GM23338 (cell line): ENCODE measurements around the gene FBN2. TPM values are rescaled to one million over a fixed set of nuclear protein-coding genes. Genes with fewer than 3 reads are reported as not detected.

Source experiments
- ATAC-seq: fragments of 200-7000 bp; cut with Tn5 transposase; 3 replicates; pipeline ENCODE4 v1.9.1; 2020
- DNase-seq: peaks from one replicate; pipeline ENCODE4 v3.0.0-alpha.2; 2015; ENCODE audit warnings: low spot score
- H2AFZ ChIP-seq: fragments of 200-600 bp; sonication (generic); 2 replicates; pipeline ENCODE4 v1.8.0; 2016; ENCODE audit warnings: antibody characterized with exemption, mild to moderate bottlenecking, moderate library complexity
- H3F3A ChIP-seq: fragments of 200-600 bp; sonication (generic); replicated peaks from 2 replicates; pipeline ENCODE4 v1.8.0; 2017; ENCODE audit warnings: antibody characterized with exemption, mixed run types, low read depth
- H3K27ac ChIP-seq: fragments of 200-600 bp; sonication (generic); 2 replicates; pipeline ENCODE4 v1.6.1; 2016; ENCODE audit warnings: low read depth
- H3K27me3 ChIP-seq: fragments of 200-600 bp; sonication (generic); 2 replicates; pipeline ENCODE4 v1.8.0; 2016; ENCODE audit warnings: mild to moderate bottlenecking, mixed run types, moderate library complexity; ENCODE audit not compliant: insufficient read depth
- H3K36me3 ChIP-seq: fragments of 200-600 bp; sonication (generic); 2 replicates; pipeline ENCODE4 v1.8.0; 2016; ENCODE audit warnings: mild to moderate bottlenecking; ENCODE audit not compliant: insufficient read depth
- H3K4me1 ChIP-seq: fragments of 200-600 bp; sonication (generic); 2 replicates; pipeline ENCODE4 v1.8.0; 2016; ENCODE audit warnings: mild to moderate bottlenecking, moderate library complexity; ENCODE audit not compliant: insufficient read depth
- H3K4me2 ChIP-seq: fragments of 200-600 bp; sonication (generic); 2 replicates; pipeline ENCODE4 v1.7.1; 2017; ENCODE audit warnings: mixed run types
- H3K4me3 ChIP-seq: fragments of 200-600 bp; sonication (generic); 2 replicates; pipeline ENCODE4 v1.6.1; 2016; ENCODE audit warnings: mixed run types
- H3K79me2 ChIP-seq: fragments of 200-600 bp; sonication (generic); replicated peaks from 2 replicates; pipeline ENCODE4 v1.8.0; 2017; ENCODE audit warnings: mild to moderate bottlenecking; ENCODE audit not compliant: insufficient read depth
- H3K9me2 ChIP-seq: fragments of 200-600 bp; sonication (generic); 2 replicates; pipeline ENCODE4 v1.8.0; 2017; ENCODE audit not compliant: insufficient read depth
- H4K20me1 ChIP-seq: fragments of 200-600 bp; sonication (generic); replicated peaks from 2 replicates; pipeline ENCODE4 v1.8.0; 2017; ENCODE audit warnings: mild to moderate bottlenecking; ENCODE audit not compliant: insufficient read depth
- H3K27ac Mint-ChIP-seq: 2 replicates; pipeline ENCODE4 v1.8.0; 2020; ENCODE audit warnings: inconsistent platforms, mild to moderate bottlenecking, moderate library complexity, mixed read lengths
- H3K27me3 Mint-ChIP-seq: 3 replicates; pipeline ENCODE4 v1.8.0; 2022; ENCODE audit warnings: low read depth, mild to moderate bottlenecking, moderate library complexity, mixed read lengths, inconsistent platforms; ENCODE audit not compliant: insufficient read depth, poor library complexity
- H3K36me3 Mint-ChIP-seq: 3 replicates; pipeline ENCODE4 v1.8.0; 2021; ENCODE audit warnings: low read depth, mild to moderate bottlenecking, inconsistent platforms, moderate library complexity, mixed read lengths
- H3K4me1 Mint-ChIP-seq: 3 replicates; pipeline ENCODE4 v1.8.0; 2020; ENCODE audit warnings: mild to moderate bottlenecking, inconsistent platforms, mixed read lengths
- H3K4me3 Mint-ChIP-seq: 3 replicates; pipeline ENCODE4 v1.8.0; 2021; ENCODE audit warnings: moderate library complexity, mild to moderate bottlenecking, inconsistent platforms, mixed read lengths
- H3K9me3 Mint-ChIP-seq: 3 replicates; pipeline ENCODE4 v1.8.0; 2020; ENCODE audit warnings: moderate library complexity, mild to moderate bottlenecking, inconsistent platforms, mixed read lengths
- CREB1 ChIP-seq: fragments of 250-450 bp; sonication (Bioruptor Pico); IDR thresholded peaks from 2 replicates; pipeline ENCODE4 v1.5.0; 2020; ENCODE audit warnings: low read depth, mild to moderate bottlenecking, moderate library complexity
- CTCF ChIP-seq, 2 experiments: fragments of 200-600 bp in 1 of 2; sonication (generic) in 1 of 2; conservative IDR thresholded peaks; 2 replicates each; pipeline versions ENCODE4 v1.5.1 to v1.6.1; 2016 to 2017; ENCODE audit warnings: antibody characterized with exemption in 2 of 2, low read depth in 2 of 2, mild to moderate bottlenecking in 2 of 2, moderate library complexity in 1 of 2
- ETS1 ChIP-seq: IDR thresholded peaks from 2 replicates; pipeline ENCODE4 v1.6.1; 2016; ENCODE audit warnings: antibody characterized with exemption
- EZH2 ChIP-seq: fragments of 200-600 bp; sonication (generic); IDR thresholded peaks from one replicate; pipeline ENCODE4 v1.8.0; 2017; ENCODE audit warnings: antibody characterized with exemption, mild to moderate bottlenecking, low read depth; ENCODE audit not compliant: unreplicated experiment
- EZH2phosphoT487 ChIP-seq: fragments of 200-600 bp; sonication (generic); IDR thresholded peaks from one replicate; pipeline ENCODE4 v1.8.1; 2018; ENCODE audit warnings: antibody characterized with exemption; ENCODE audit not compliant: unreplicated experiment
- JUNB ChIP-seq: IDR thresholded peaks from one replicate; pipeline ENCODE4 v1.6.1; 2016; ENCODE audit warnings: antibody characterized with exemption; ENCODE audit not compliant: unreplicated experiment
- NANOG ChIP-seq: IDR thresholded peaks from 2 replicates; pipeline ENCODE4 v1.6.1; 2016; ENCODE audit warnings: antibody characterized with exemption, borderline replicate concordance
- POLR2AphosphoS5 ChIP-seq: IDR thresholded peaks from 2 replicates; pipeline ENCODE4 v1.6.1; 2016; ENCODE audit warnings: antibody characterized with exemption, low read depth
- REST ChIP-seq: IDR thresholded peaks from one replicate; pipeline ENCODE4 v1.6.1; 2018; ENCODE audit warnings: antibody characterized with exemption; ENCODE audit not compliant: unreplicated experiment
- STAT1 ChIP-seq: IDR thresholded peaks from one replicate; pipeline ENCODE4 v1.6.1; 2016; ENCODE audit warnings: antibody characterized with exemption; ENCODE audit not compliant: unreplicated experiment
- ZNF114 ChIP-seq: fragments of 250-450 bp; sonication (Bioruptor Pico); IDR thresholded peaks from 2 replicates; pipeline ENCODE4 v1.5.0; 2020; ENCODE audit warnings: mild to moderate bottlenecking, moderate library complexity
- polyA plus RNA-seq: library from polyadenylated mRNA; unstranded; fragments of >200 nt; fragmentation: Nextera tagmentation; extraction: Ambion mirVana; gene quantifications from 2 replicates; pipeline ENCODE4 v1.2.1, GENCODE V29; 2016
- total RNA-seq: library from RNA; depleted of rRNA; stranded (reverse); fragments of >200 nt; shearing (Covaris generic); gene quantifications from 2 replicates; pipeline ENCODE4 v1.2.3, GENCODE V29; 2014

The FBN2 gene
- total and polyA plus RNA-seq, 2 experiments from 2014 or later: 2.6 to 13.6 TPM

GRCh38 chr5:128262911-128263310 is 275.1 kb downstream of the FBN2 start (continued):
- TF ChIP-seq CTCF (conservative IDR thresholded peaks at IDR 0.05; ENCODE audit: low read depth in 2 of 2) (no peak), JUNB (no peak), POLR2AphosphoS5 (no peak), REST (no peak), NANOG (no peak), EZH2phosphoT487 (no peak)

GRCh38 chr5:128259607-128260021 is 278.4 kb downstream of the FBN2 start:
- peaks cover 13% of the 10 kb centered on the region; the same call in 2 of the 3 replicates for H3K4me1 Mint-ChIP-seq
- no peak overlapping the region for H3K27ac Mint-ChIP-seq
- peaks cover 2% of the 10 kb centered on the region; the same call in 2 of the 3 replicates for H3K36me3 Mint-ChIP-seq
- ATAC-seq (no peak), DNase-seq (no peak)
- Histone ChIP-seq H3K4me3 (no peak overlapping the region), H3K4me1 (peaks cover 7% of the 10 kb centered on the region; the same call in 1 of the 2 replicates), H3K36me3 (no peaks in the 10 kb centered on the region), H3K27ac (no peak overlapping the region), H3K9me2 (peaks cover 7% of the 10 kb centered on the region; the same call in 1 of the 2 replicates), H4K20me1 (peaks cover 2% of the 10 kb centered on the region; the same call in 1 of the 2 replicates), H3F3A (no peaks in the 10 kb centered on the region), H3K27me3 (no peaks in the 10 kb centered on the region), H2AFZ (no peak overlapping the region), H3K4me2 (no peak overlapping the region), H3K79me2 (no peaks in the 10 kb centered on the region)
- no peak overlapping the region for H3K4me3 Mint-ChIP-seq
- H3K27me3 Mint-ChIP-seq: peaks cover 7% of the 10 kb centered on the region
- H3K9me3 Mint-ChIP-seq: no peaks in the 10 kb centered on the region
- TF ChIP-seq JUNB (no peak), NANOG (no peak), EZH2phosphoT487 (no peak), CTCF (conservative IDR thresholded peaks at IDR 0.05; ENCODE audit: low read depth in 2 of 2) (no peak), POLR2AphosphoS5 (no peak), EZH2 (no peak), ETS1 (no peak), CREB1 (CRISPR knock-in tag) (no peak), STAT1 (no peak), ZNF114 (CRISPR knock-in tag) (no peak)
